ENCODE results near the gene RUVBL1.

GRCh38 chr3:128076483-128077201, 47.0 kb downstream of the RUVBL1 start:
- TF ChIP-seq, protein P1, sequence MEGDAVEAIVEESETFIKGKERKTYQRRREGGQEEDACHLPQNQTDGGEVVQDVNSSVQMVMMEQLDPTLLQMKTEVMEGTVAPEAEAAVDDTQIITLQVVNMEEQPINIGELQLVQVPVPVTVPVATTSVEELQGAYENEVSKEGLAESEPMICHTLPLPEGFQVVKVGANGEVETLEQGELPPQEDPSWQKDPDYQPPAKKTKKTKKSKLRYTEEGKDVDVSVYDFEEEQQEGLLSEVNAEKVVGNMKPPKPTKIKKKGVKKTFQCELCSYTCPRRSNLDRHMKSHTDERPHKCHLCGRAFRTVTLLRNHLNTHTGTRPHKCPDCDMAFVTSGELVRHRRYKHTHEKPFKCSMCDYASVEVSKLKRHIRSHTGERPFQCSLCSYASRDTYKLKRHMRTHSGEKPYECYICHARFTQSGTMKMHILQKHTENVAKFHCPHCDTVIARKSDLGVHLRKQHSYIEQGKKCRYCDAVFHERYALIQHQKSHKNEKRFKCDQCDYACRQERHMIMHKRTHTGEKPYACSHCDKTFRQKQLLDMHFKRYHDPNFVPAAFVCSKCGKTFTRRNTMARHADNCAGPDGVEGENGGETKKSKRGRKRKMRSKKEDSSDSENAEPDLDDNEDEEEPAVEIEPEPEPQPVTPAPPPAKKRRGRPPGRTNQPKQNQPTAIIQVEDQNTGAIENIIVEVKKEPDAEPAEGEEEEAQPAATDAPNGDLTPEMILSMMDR (IDR thresholded peaks at IDR 0.05; ENCODE audit: low read length), result no peak
- TF ChIP-seq EZH2 (optimal IDR thresholded peaks at IDR 0.05; ENCODE audit: low read depth, low read length), result no peak

Data from MM.1S (cell line).